ENCODE data around the gene DSE.

GRCh38 chr6:116404696-116405095, 33.9 kb downstream of the DSE start:
- TF ChIP-seq POLR2A (IDR thresholded peaks at IDR 0.05), result no peak
- TF ChIP-seq CTCF (IDR thresholded peaks at IDR 0.05), result no peak
